Lower leg skin (tissue), 3 donors: ENCODE measurements around the gene CYBA.

Experiments
- CTCF ChIP-seq, 3 donors: fragments of 450-650 bp; IDR thresholded peaks; one replicate each; pipeline ENCODE4 v1.5.1; 2016; ENCODE audit warnings: antibody characterized with exemption in 3 of 3, mild to moderate bottlenecking in 3 of 3, moderate library complexity in 2 of 3
- POLR2A ChIP-seq, 2 donors: fragments of 450-650 bp; IDR thresholded peaks; one replicate each; pipeline ENCODE4 v1.6.1; 2016 to 2017; ENCODE audit warnings: antibody characterized with exemption in 2 of 2, mild to moderate bottlenecking in 1 of 2, moderate library complexity in 1 of 2

GRCh38 chr16:88654363-88655052, 3.7 kb upstream of the CYBA start:
- TF ChIP-seq CTCF (IDR thresholded peaks at IDR 0.05) (no peak), POLR2A (IDR thresholded peaks at IDR 0.05) (no peak)
